GM12872 (cell line): Measurements from ENCODE around the gene SNRPD3.

Experiments
- TF ChIP-seq, protein P1 (sequence below): IDR thresholded peaks from 3 replicates; pipeline ENCODE4 v1.5.1; 2011; ENCODE audit warnings: low read depth, mild to moderate bottlenecking, low read length, moderate library complexity; ENCODE audit not compliant: insufficient read depth

The SNRPD3 gene

GRCh38 chr22:24592058-24592850, 36.5 kb downstream of the SNRPD3 start:
- TF ChIP-seq, protein P1, sequence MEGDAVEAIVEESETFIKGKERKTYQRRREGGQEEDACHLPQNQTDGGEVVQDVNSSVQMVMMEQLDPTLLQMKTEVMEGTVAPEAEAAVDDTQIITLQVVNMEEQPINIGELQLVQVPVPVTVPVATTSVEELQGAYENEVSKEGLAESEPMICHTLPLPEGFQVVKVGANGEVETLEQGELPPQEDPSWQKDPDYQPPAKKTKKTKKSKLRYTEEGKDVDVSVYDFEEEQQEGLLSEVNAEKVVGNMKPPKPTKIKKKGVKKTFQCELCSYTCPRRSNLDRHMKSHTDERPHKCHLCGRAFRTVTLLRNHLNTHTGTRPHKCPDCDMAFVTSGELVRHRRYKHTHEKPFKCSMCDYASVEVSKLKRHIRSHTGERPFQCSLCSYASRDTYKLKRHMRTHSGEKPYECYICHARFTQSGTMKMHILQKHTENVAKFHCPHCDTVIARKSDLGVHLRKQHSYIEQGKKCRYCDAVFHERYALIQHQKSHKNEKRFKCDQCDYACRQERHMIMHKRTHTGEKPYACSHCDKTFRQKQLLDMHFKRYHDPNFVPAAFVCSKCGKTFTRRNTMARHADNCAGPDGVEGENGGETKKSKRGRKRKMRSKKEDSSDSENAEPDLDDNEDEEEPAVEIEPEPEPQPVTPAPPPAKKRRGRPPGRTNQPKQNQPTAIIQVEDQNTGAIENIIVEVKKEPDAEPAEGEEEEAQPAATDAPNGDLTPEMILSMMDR: no peak

- TF ChIP-seq, protein P1: no peak
Measured at GRCh38 chr22:24592851-24593558, 37.2 kb downstream of the SNRPD3 start, which contains the start of gene LRRC75B. Gene LRRC75B (minus strand): TSS chr22:24593073. CDS start chr22:24593039, 34 bp downstream.

GRCh38 chr22:24593836-24594568, 38.2 kb downstream of the SNRPD3 start:
- TF ChIP-seq, protein P1: no peak

GRCh38 chr22:24594569-24595120, 38.8 kb downstream of the SNRPD3 start:
- TF ChIP-seq, protein P1: no peak

DNA sequence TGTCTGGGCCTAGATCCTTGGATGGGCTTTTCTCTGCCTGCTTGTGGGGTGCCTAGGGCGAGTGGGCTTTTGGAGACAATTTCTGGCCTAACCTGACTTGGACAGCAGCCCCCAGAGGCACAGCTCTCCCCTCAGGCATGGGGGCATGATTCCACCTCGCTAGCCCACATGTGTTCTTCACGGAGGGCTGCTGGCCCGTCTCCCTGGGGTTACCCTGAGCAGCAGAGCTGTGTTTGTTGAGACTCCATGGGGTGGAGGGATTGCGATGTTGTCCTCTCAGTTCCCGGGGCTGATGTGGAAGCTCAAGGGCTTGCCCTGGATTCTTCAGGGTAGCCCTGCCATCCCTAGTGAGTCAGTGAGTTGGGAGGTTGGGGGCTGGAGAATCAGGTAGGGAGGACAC, 39.4 kb downstream of the SNRPD3 start:
- TF ChIP-seq, protein P1: no peak

- TF ChIP-seq, protein P1: no peak
Measured at GRCh38 chr22:24595863-24596262, 40.1 kb downstream of the SNRPD3 start.

DNA sequence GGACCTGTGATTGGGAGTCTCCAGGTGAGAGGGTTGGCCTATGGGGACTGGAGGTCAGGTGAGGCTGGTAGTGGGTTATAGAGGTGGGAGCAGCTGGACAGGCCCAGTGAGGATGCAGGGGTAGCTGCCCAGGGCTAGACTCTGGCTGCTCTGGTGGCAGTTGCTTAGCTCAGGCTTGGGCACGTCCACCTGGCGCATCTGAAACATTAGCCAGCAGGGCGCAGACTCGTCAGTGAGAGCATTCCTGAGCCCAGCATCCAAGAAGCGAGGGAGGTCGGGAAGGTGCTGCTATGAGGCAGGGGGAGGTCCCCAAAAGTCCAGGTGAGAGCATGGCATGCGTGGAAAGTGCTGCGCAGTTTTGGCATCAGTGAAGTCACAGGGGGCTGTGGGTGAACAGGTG, 43.7 kb downstream of the SNRPD3 start:
- TF ChIP-seq, protein P1: no peak
